Kidney (tissue), 14 donors: ENCODE results near the gene FAF2. TPM values are rescaled to one million over a fixed set of nuclear protein-coding genes. Genes with fewer than 3 reads are reported as not detected.

Source experiments
- DNase-seq, 5 donors: peaks; one replicate each; pipeline ENCODE4 v3.0.0-alpha.2; 2013 to 2020
- FAIRE-seq: peaks from 2 replicates; lab custom pipeline; 2012; peaks lifted over from hg19 to GRCh38; lab: Jason Lieb, UNC
- H3K27ac ChIP-seq, 2 donors: one replicate each; pipeline ENCODE4 v1.7.0; 2013; ENCODE audit warnings: low read depth in 2 of 2, low read length in 2 of 2, inconsistent platforms in 1 of 2
- H3K27me3 ChIP-seq: one replicate; pipeline ENCODE4 v1.7.1; 2013; ENCODE audit warnings: low read length, inconsistent platforms; ENCODE audit not compliant: control insufficient read depth, insufficient read depth
- H3K36me3 ChIP-seq, 3 donors: one replicate each; pipeline versions ENCODE4 v1.7.0 to v1.7.1; 2013; ENCODE audit warnings: low read length in 3 of 3, control low read depth in 1 of 3, inconsistent platforms in 1 of 3; ENCODE audit not compliant: insufficient read depth in 3 of 3, control insufficient read depth in 2 of 3
- H3K4me1 ChIP-seq, 3 donors: one replicate each; pipeline versions ENCODE4 v1.7.0 to v1.7.1; 2013; ENCODE audit warnings: low read length in 3 of 3, inconsistent platforms in 1 of 3, low read depth in 1 of 3; ENCODE audit not compliant: control insufficient read depth in 2 of 3, insufficient read depth in 2 of 3
- H3K4me3 ChIP-seq, 3 donors: one replicate each; pipeline versions ENCODE4 v1.7.0 to v1.8.1; 2013; ENCODE audit warnings: low read length in 3 of 3, control low read depth in 1 of 3, inconsistent platforms in 1 of 3
- H3K9ac ChIP-seq, 3 donors: one replicate each; pipeline versions ENCODE4 v1.7.0 to v1.7.1; 2013; ENCODE audit warnings: low read length in 3 of 3, control low read depth in 1 of 3, inconsistent platforms in 1 of 3
- H3K9me3 ChIP-seq, 3 donors: one replicate each; pipeline versions ENCODE4 v1.7.0 to v1.7.1; 2013; ENCODE audit warnings: low read length in 3 of 3, control low read depth in 1 of 3, inconsistent platforms in 1 of 3; ENCODE audit not compliant: control insufficient read depth in 2 of 3, insufficient read depth in 1 of 3
- intact Hi-C: fragments of 100-400 bp; cut with DNase I; formaldehyde crosslinking; loops from one replicate; pipeline ENCODE4 v1.11.1; 2022
- polyA plus RNA-seq: library from polyadenylated mRNA; stranded (reverse); fragments of 350-450 nt; fragmentation: Illumina TruSeq; extraction: RNeasy Lipid Tissue Mini Kit (QIAGEN cat#74804); gene quantifications from one replicate; pipeline ENCODE4 v1.2.3, GENCODE V29; 2014; ENCODE audit warnings: low read depth, low replicate concordance; ENCODE audit not compliant: insufficient read depth
- total RNA-seq: library from RNA; stranded (reverse); fragmentation: NEBNext Ultra II Directional; extraction: Animal tissue kit (Norgen Biotek cat#: 25700); gene quantifications from one replicate; pipeline ENCODE4 v1.2.1, GENCODE V29; 2021
- TF ChIP-seq, protein P1 (sequence below): IDR thresholded peaks from 3 replicates; pipeline ENCODE4 v1.5.1; 2012; ENCODE audit warnings: mild to moderate bottlenecking, moderate library complexity, borderline replicate concordance; ENCODE audit not compliant: insufficient read depth; ENCODE audit errors: extremely low read depth
- donor health status: control.
- donor health status: control.
- donor health status: control.
- donor health status: control.
- donor health status: control.
- donor health status: DM: yes; HTN: yes; CAD: no.
- donor health status: Normal renal cell carcinoma (clear cell type).

The FAF2 gene
- total and polyA plus RNA-seq, 2 donors from 2014 or later, result 11.1 to 31.7 TPM

DNA sequence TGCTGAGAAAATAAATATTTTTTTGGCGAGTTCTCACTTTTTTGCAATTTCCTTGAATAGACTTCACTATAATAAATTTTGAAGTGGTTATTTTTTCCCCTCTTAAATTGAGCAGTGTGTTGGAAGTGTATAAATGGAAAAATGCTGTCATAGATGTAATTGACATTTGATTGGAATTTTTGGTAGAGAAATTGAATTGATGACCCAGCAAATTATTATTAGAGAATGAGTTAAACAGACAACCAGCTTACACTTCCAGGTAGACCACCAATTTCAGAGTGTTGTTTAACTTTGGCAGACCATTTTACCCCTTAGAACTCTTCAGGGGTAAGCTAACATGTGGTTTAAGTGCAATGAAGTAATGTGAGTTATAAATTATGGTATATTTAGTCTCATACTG lies 1.9 kb downstream of the FAF2 start:
- intact Hi-C loops, result no loop called here
- Histone ChIP-seq H3K4me3 (no peak overlapping the region), H3K36me3 (peaks cover 0 to 5% (median 0%) of the 10 kb centered on the region in 3 donors), H3K9ac (no peak overlapping the region), H3K4me1 (peaks cover 0 to 20% (median 0%) of the 10 kb centered on the region in 3 donors), H3K9me3 (no peaks in the 10 kb centered on the region), H3K27me3 (no peaks in the 10 kb centered on the region), H3K27ac (no peak overlapping the region)
- DNase-seq (no peak), FAIRE-seq (no peak)
- TF ChIP-seq, protein P1, sequence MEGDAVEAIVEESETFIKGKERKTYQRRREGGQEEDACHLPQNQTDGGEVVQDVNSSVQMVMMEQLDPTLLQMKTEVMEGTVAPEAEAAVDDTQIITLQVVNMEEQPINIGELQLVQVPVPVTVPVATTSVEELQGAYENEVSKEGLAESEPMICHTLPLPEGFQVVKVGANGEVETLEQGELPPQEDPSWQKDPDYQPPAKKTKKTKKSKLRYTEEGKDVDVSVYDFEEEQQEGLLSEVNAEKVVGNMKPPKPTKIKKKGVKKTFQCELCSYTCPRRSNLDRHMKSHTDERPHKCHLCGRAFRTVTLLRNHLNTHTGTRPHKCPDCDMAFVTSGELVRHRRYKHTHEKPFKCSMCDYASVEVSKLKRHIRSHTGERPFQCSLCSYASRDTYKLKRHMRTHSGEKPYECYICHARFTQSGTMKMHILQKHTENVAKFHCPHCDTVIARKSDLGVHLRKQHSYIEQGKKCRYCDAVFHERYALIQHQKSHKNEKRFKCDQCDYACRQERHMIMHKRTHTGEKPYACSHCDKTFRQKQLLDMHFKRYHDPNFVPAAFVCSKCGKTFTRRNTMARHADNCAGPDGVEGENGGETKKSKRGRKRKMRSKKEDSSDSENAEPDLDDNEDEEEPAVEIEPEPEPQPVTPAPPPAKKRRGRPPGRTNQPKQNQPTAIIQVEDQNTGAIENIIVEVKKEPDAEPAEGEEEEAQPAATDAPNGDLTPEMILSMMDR, result no peak

DNA sequence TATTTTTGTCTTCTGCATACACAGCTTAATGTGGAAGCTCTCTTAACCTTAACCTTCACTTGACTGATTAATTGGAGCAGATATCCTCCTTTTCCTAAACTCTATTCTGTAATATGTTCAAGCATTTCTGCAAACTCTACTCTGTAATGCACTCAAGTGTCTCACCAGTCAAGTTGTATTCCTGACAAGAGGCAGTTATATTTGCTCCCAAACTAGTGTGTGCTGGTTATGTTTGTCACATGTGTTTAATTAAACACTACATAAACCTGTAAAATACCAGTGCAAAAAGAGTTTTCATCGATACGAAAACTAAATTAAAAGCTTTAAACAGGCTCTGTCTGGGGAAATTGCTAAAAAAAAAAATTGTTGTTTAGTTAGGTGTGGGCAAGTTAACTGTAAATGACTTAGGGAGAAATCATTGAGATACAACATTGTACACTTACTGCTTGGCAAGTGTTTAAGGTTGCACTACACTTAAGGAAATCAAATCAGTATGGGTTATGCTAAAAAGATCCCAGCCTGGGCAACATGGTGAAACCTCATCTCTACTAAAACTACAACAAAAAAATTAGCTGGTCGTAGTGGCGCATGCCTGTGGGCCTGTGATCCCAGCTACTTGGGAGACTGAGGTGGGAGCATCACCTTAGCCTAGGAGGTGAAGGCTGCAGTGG lies 6.7 kb downstream of the FAF2 start:
- Histone ChIP-seq H3K4me1 (peaks cover 0 to 4% (median 0%) of the 10 kb centered on the region in 3 donors), H3K9me3 (no peaks in the 10 kb centered on the region), H3K27ac (no peak overlapping the region), H3K9ac (no peak overlapping the region), H3K36me3 (peaks cover 0 to 6% (median 0%) of the 10 kb centered on the region in 3 donors), H3K27me3 (no peaks in the 10 kb centered on the region), H3K4me3 (no peak overlapping the region)
- TF ChIP-seq, protein P1, result no peak
- intact Hi-C loops, result no loop called here
- FAIRE-seq (no peak), DNase-seq (no peak)

DNA sequence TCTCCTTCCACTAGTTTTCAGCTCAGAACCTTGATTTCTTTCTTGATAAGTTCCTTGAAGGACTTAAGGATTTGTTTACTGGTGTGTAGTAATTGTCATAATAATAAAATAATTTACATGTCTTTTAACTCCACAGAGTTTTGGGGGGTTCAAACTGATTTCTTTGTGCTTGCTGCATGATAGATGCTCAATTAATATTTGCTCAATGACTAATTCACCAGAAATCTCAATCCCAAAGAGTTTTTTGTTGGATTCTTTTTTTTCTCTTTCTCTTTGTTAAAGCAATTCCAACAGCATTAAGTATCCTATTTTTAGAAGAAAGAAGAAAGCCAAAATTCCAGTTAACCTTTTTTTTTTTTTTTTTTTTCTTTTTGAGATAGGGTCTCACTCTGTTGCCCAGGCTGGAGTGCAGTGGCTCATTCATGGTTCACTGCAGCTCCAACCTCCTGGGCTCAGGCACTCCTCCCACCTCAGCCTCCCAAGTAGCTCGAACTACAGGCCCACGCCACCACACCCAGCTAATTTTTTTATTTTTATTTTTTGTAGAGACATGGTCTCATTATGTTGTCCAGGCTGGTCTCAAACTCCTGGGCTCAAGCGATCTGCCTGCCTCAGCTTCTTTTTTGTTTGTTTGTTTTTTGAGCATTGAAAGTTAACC lies 10.8 kb downstream of the FAF2 start:
- no peak overlapping the region for H3K4me3 ChIP-seq
- no peaks in the 10 kb centered on the region for H3K4me1 ChIP-seq
- H3K27ac ChIP-seq, result no peak overlapping the region
- intact Hi-C loops, result no loop called here
- FAIRE-seq (no peak), DNase-seq (no peak)
- H3K9me3 ChIP-seq, result no peaks in the 10 kb centered on the region
- H3K9ac ChIP-seq, result no peak overlapping the region
- H3K27me3 ChIP-seq, result no peaks in the 10 kb centered on the region
- peaks cover 0 to 6% (median 0%) of the 10 kb centered on the region in 3 donors for H3K36me3 ChIP-seq
- TF ChIP-seq, protein P1, result no peak
